ENCODE data around the gene ARHGAP31.
"Not testable (repeated sequence)": the region's sequence is repeated elsewhere in the genome, so short reads cannot be mapped to it uniquely, and the experiment has no call there.

Gene ARHGAP31

GRCh38 chr3:119310071-119310470, 15.9 kb downstream of the ARHGAP31 start:
- TF ChIP-seq Cebpa-rat (IDR thresholded peaks at IDR 0.05) = no peak
- Histone ChIP-seq H4K20me1 (peaks cover 0 to 64% (median 0%) of the 10 kb centered on the region in 11 experiments; a peak in 5 of 22 replicates), H3K9ac (no peak overlapping the region), H3K27me3 (no peaks in the 10 kb centered on the region), H3K4me3 (no peak overlapping the region), H3K27ac (peak overlapping the region in 6 of 11 experiments; percentile 4 to 75 (median 58); a peak in 8 of 22 replicates), H3K4me2 (peak overlapping the region in 7 of 11 experiments; percentile 77 to 93 (median 85); a peak in 14 of 22 replicates), H3K4me1 (peaks cover 11 to 87% (median 42%) of the 10 kb centered on the region in 10 experiments), H3K9me3 (replicated peaks in 1 of 11) (no peaks in the 10 kb centered on the region), H3K36me3 (peaks cover 0 to 57% (median 0%) of the 10 kb centered on the region in 11 experiments; a peak in 5 of 22 replicates)

- peak overlapping the region in 9 of 11 experiments; percentile 28 to 75 (median 59); a peak in 17 of 22 replicates for H3K27ac ChIP-seq
- H3K4me2 ChIP-seq = peak overlapping the region; percentile 38 to 93 (median 80)
- peaks cover 0 to 73% (median 0%) of the 10 kb centered on the region in 11 experiments; a peak in 5 of 22 replicates for H4K20me1 ChIP-seq
- peaks cover 0 to 56% (median 0%) of the 10 kb centered on the region in 11 experiments; a peak in 6 of 22 replicates for H3K36me3 ChIP-seq
- no peaks in the 10 kb centered on the region for H3K27me3 ChIP-seq
- peaks cover 11 to 77% (median 34%) of the 10 kb centered on the region in 10 experiments for H3K4me1 ChIP-seq
- 0 out of 22 replicates have a peak, but pooled peaks of 1 of the 11 experiments have one; percentile 25 for TF ChIP-seq Cebpa-rat (IDR thresholded peaks at IDR 0.05)
- peak overlapping the region in 2 of 11 experiments; percentile 22 to 53; a peak in 3 of 22 replicates for H3K9ac ChIP-seq
- peak overlapping the region in 3 of 10 experiments; percentile 21 to 32 (median 29); a peak in 5 of 20 replicates for H3K4me3 ChIP-seq
- no peaks in the 10 kb centered on the region for H3K9me3 ChIP-seq (replicated peaks in 1 of 11)
Observed at GRCh38 chr3:119311081-119311925, 17.1 kb downstream of the ARHGAP31 start.

- H3K4me1 ChIP-seq = peaks cover 11 to 81% (median 34%) of the 10 kb centered on the region in 10 experiments
- no peak overlapping the region for H3K27ac ChIP-seq
- no peak overlapping the region for H3K4me3 ChIP-seq
- peaks cover 0 to 73% (median 0%) of the 10 kb centered on the region in 11 experiments; a peak in 5 of 22 replicates for H4K20me1 ChIP-seq
- H3K27me3 ChIP-seq = no peaks in the 10 kb centered on the region
- H3K4me2 ChIP-seq = peak overlapping the region in 3 of 11 experiments; percentile 14 to 34 (median 17); a peak in 3 of 22 replicates
- H3K9ac ChIP-seq = no peak overlapping the region
- H3K9me3 ChIP-seq (replicated peaks in 1 of 11) = no peaks in the 10 kb centered on the region
- no peak for TF ChIP-seq Cebpa-rat (IDR thresholded peaks at IDR 0.05)
- peaks cover 0 to 54% (median 0%) of the 10 kb centered on the region in 11 experiments; a peak in 6 of 22 replicates for H3K36me3 ChIP-seq
Observed at GRCh38 chr3:119313461-119313860, 19.3 kb downstream of the ARHGAP31 start.

- Histone ChIP-seq H3K27me3 (no peaks in the 10 kb centered on the region), H3K9ac (no peak overlapping the region), H3K4me2 (peak overlapping the region in 4 of 11 experiments; percentile 5 to 16 (median 10); a peak in 1 of 22 replicates), H3K4me1 (peaks cover 11 to 78% (median 31%) of the 10 kb centered on the region in 10 experiments), H3K27ac (no peak overlapping the region), H3K36me3 (peaks cover 0 to 53% (median 0%) of the 10 kb centered on the region in 11 experiments; a peak in 6 of 22 replicates), H3K4me3 (no peak overlapping the region), H4K20me1 (peaks cover 0 to 59% (median 0%) of the 10 kb centered on the region in 11 experiments; a peak in 5 of 22 replicates), H3K9me3 (replicated peaks in 1 of 11) (no peaks in the 10 kb centered on the region)
- TF ChIP-seq Cebpa-rat (IDR thresholded peaks at IDR 0.05) = no peak
Observed at GRCh38 chr3:119314821-119315220, 20.6 kb downstream of the ARHGAP31 start.

GRCh38 chr3:119315600-119316312, 21.6 kb downstream of the ARHGAP31 start:
- H3K9ac ChIP-seq = no peak overlapping the region
- H3K36me3 ChIP-seq = peaks cover 0 to 53% (median 0%) of the 10 kb centered on the region in 11 experiments; a peak in 6 of 22 replicates

GRCh38 chr3:119316313-119316670, 22.1 kb downstream of the ARHGAP31 start:
- Histone ChIP-seq H4K20me1 (peaks cover 0 to 44% (median 0%) of the 10 kb centered on the region in 11 experiments; a peak in 5 of 22 replicates), H3K4me3 (no peak overlapping the region), H3K4me1 (peaks cover 6 to 75% (median 20%) of the 10 kb centered on the region in 10 experiments), H3K27ac (no peak overlapping the region), H3K4me2 (no peak overlapping the region), H3K9ac (no peak overlapping the region), H3K27me3 (no peaks in the 10 kb centered on the region), H3K36me3 (peaks cover 0 to 53% (median 0%) of the 10 kb centered on the region in 11 experiments; a peak in 6 of 22 replicates), H3K9me3 (replicated peaks in 1 of 11) (no peaks in the 10 kb centered on the region; a peak in 3 of 22 replicates)
- TF ChIP-seq Cebpa-rat (IDR thresholded peaks at IDR 0.05) = no peak

More at GRCh38 chr3:119315600-119316312, 21.6 kb downstream of the ARHGAP31 start:
- Histone ChIP-seq H3K4me3 (no peak overlapping the region), H3K4me1 (peaks cover 11 to 78% (median 24%) of the 10 kb centered on the region in 10 experiments), H4K20me1 (peaks cover 0 to 50% (median 0%) of the 10 kb centered on the region in 11 experiments; a peak in 5 of 22 replicates), H3K27ac (no peak overlapping the region), H3K27me3 (no peaks in the 10 kb centered on the region), H3K9me3 (replicated peaks in 1 of 11) (no peaks in the 10 kb centered on the region; a peak in 3 of 22 replicates), H3K4me2 (no peak overlapping the region)
- TF ChIP-seq Cebpa-rat (IDR thresholded peaks at IDR 0.05) = no peak

GRCh38 chr3:119318876-119319275, 24.7 kb downstream of the ARHGAP31 start:
- Histone ChIP-seq H3K4me3 (no peak overlapping the region), H3K9me3 (replicated peaks in 1 of 11) (no peaks in the 10 kb centered on the region; a peak in 3 of 22 replicates), H3K27ac (no peak overlapping the region), H3K4me2 (no peak overlapping the region), H3K36me3 (peaks cover 0 to 34% (median 0%) of the 10 kb centered on the region in 11 experiments; a peak in 6 of 22 replicates), H3K9ac (no peak overlapping the region), H4K20me1 (peaks cover 0 to 33% (median 0%) of the 10 kb centered on the region in 11 experiments; a peak in 5 of 22 replicates), H3K4me1 (peaks cover 19 to 63% (median 24%) of the 10 kb centered on the region in 10 experiments), H3K27me3 (no peaks in the 10 kb centered on the region)
- TF ChIP-seq Cebpa-rat (IDR thresholded peaks at IDR 0.05) = no peak

GRCh38 chr3:119319311-119319710, 25.1 kb downstream of the ARHGAP31 start:
- H3K4me1 ChIP-seq = peaks cover 22 to 63% (median 27%) of the 10 kb centered on the region in 10 experiments
- H3K4me2 ChIP-seq = peak overlapping the region in 3 of 11 experiments; percentile 58 to 65 (median 62); a peak in 3 of 22 replicates
- no peak for TF ChIP-seq Cebpa-rat (IDR thresholded peaks at IDR 0.05)
- H3K27me3 ChIP-seq = no peaks in the 10 kb centered on the region
- H3K9me3 ChIP-seq (replicated peaks in 1 of 11) = no peaks in the 10 kb centered on the region; a peak in 3 of 22 replicates
- H3K9ac ChIP-seq = no peak overlapping the region
- H4K20me1 ChIP-seq = peaks cover 0 to 29% (median 0%) of the 10 kb centered on the region in 11 experiments; a peak in 5 of 22 replicates
- H3K4me3 ChIP-seq = no peak overlapping the region
- H3K36me3 ChIP-seq = peaks cover 0 to 29% (median 0%) of the 10 kb centered on the region in 11 experiments; a peak in 6 of 22 replicates
- H3K27ac ChIP-seq = no peak overlapping the region

- Histone ChIP-seq H3K4me3 (peak overlapping the region in 2 of 10 experiments; percentile 23 to 31; a peak in 2 of 20 replicates), H3K4me2 (peak overlapping the region in 10 of 11 experiments; percentile 1 to 65 (median 28); a peak in 14 of 22 replicates), H4K20me1 (peaks cover 0 to 15% (median 0%) of the 10 kb centered on the region in 11 experiments; a peak in 5 of 22 replicates), H3K4me1 (peaks cover 22 to 71% (median 30%) of the 10 kb centered on the region in 10 experiments), H3K36me3 (peaks cover 0 to 25% (median 0%) of the 10 kb centered on the region in 11 experiments; a peak in 6 of 22 replicates), H3K27ac (peak overlapping the region in 2 of 11 experiments; percentile 11 to 23; a peak in 1 of 22 replicates)
- H3K9me3 ChIP-seq (replicated peaks in 1 of 11); H3K27me3 ChIP-seq; H3K9ac ChIP-seq: not testable (repeated sequence)
Observed at GRCh38 chr3:119320785-119321184, 26.6 kb downstream of the ARHGAP31 start.

Data from BLaER1 treated with 17β-estradiol and CSF1 and Interleukin-3, amounts not matched to agents 10 nM and 100 nM (cell line).